Glutamatergic neuron (in vitro differentiated cells): ENCODE results near the gene HUWE1. TPM values are rescaled to one million over a fixed set of nuclear protein-coding genes. Genes with fewer than 3 reads are reported as not detected.
A peak's percentile ranks its signal among the peaks of the same experiment; 100 is the strongest.

Source experiments
- DNase-seq: peaks from one replicate; pipeline ENCODE4 v3.0.0; 2022
- H3K27ac Mint-ChIP-seq: one replicate; pipeline ENCODE4 v1.8.0; 2020; ENCODE audit warnings: mild to moderate bottlenecking, mixed read lengths, inconsistent platforms; ENCODE audit not compliant: unreplicated experiment
- H3K27me3 Mint-ChIP-seq: one replicate; pipeline ENCODE4 v1.8.0; 2020; ENCODE audit warnings: mild to moderate bottlenecking, moderate library complexity, mixed read lengths, inconsistent platforms; ENCODE audit not compliant: unreplicated experiment
- H3K36me3 Mint-ChIP-seq: one replicate; pipeline ENCODE4 v1.8.0; 2020; ENCODE audit warnings: mild to moderate bottlenecking, mixed read lengths, inconsistent platforms; ENCODE audit not compliant: unreplicated experiment
- H3K4me1 Mint-ChIP-seq: one replicate; pipeline ENCODE4 v1.8.0; 2020; ENCODE audit warnings: mild to moderate bottlenecking, low read depth, mixed read lengths, inconsistent platforms; ENCODE audit not compliant: unreplicated experiment
- H3K4me3 Mint-ChIP-seq: one replicate; pipeline ENCODE4 v1.8.0; 2020; ENCODE audit warnings: mild to moderate bottlenecking, mixed read lengths, inconsistent platforms; ENCODE audit not compliant: unreplicated experiment
- H3K9me3 Mint-ChIP-seq: one replicate; pipeline ENCODE4 v1.8.0; 2020; ENCODE audit warnings: mild to moderate bottlenecking, moderate library complexity, mixed read lengths, inconsistent platforms; ENCODE audit not compliant: unreplicated experiment
- total RNA-seq: library from RNA; stranded (reverse); fragmentation: NEBNext Ultra II Directional; extraction: Animal tissue kit (Norgen Biotek cat#: 25700); gene quantifications from one replicate; pipeline ENCODE4 v1.2.1, GENCODE V29; 2021; ENCODE audit not compliant: unreplicated experiment
- TF ChIP-seq, protein P1 (sequence below): fragments of 200-600 bp; sonication (generic); IDR thresholded peaks from one replicate; pipeline ENCODE4 v1.5.0; 2021; ENCODE audit not compliant: partially characterized antibody, unreplicated experiment

Gene HUWE1
- total RNA-seq, 1 donor from 2014 or later: 311 TPM

GRCh38 chrX:53622431-53622830, 64.1 kb downstream of the HUWE1 start:
- TF ChIP-seq, protein P1, sequence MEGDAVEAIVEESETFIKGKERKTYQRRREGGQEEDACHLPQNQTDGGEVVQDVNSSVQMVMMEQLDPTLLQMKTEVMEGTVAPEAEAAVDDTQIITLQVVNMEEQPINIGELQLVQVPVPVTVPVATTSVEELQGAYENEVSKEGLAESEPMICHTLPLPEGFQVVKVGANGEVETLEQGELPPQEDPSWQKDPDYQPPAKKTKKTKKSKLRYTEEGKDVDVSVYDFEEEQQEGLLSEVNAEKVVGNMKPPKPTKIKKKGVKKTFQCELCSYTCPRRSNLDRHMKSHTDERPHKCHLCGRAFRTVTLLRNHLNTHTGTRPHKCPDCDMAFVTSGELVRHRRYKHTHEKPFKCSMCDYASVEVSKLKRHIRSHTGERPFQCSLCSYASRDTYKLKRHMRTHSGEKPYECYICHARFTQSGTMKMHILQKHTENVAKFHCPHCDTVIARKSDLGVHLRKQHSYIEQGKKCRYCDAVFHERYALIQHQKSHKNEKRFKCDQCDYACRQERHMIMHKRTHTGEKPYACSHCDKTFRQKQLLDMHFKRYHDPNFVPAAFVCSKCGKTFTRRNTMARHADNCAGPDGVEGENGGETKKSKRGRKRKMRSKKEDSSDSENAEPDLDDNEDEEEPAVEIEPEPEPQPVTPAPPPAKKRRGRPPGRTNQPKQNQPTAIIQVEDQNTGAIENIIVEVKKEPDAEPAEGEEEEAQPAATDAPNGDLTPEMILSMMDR: no peak
- peaks cover 1% of the 10 kb centered on the region for H3K27me3 Mint-ChIP-seq
- H3K27ac Mint-ChIP-seq: no peak overlapping the region
- H3K36me3 Mint-ChIP-seq: no peaks in the 10 kb centered on the region
- no peak for DNase-seq
- no peaks in the 10 kb centered on the region for H3K9me3 Mint-ChIP-seq
- no peak overlapping the region for H3K4me3 Mint-ChIP-seq
- no peaks in the 10 kb centered on the region for H3K4me1 Mint-ChIP-seq

DNA sequence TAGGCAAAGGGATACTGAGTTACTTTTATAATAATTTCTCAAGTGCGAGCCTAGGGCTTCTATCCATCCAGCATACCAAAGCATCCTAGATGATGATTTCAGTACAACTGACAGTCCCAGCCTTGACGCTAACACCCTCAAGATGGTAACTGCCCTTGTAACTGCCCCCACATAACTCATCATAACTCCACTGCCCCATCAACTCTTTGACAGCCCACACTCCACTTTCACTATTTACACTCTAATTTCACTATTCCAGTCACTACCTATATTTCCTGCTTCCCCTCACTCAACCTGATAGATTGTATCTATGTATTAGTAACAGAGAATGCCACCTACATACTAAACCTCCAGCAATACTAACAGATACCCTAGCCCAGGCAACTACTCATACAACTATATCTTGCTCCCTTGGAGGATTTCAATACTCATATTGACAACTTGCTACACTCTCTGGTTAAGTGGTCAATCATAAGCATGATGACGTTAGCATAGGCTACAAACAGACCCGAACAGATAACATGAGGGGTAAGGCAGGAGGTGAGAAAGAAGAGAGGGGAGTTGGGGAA, 65.0 kb downstream of the HUWE1 start:
- H3K4me1 Mint-ChIP-seq: no peaks in the 10 kb centered on the region
- no peak for DNase-seq
- peak overlapping the region; percentile 16 for H3K27ac Mint-ChIP-seq
- no peaks in the 10 kb centered on the region for H3K9me3 Mint-ChIP-seq
- peaks cover 1% of the 10 kb centered on the region for H3K27me3 Mint-ChIP-seq
- H3K36me3 Mint-ChIP-seq: no peaks in the 10 kb centered on the region
- H3K4me3 Mint-ChIP-seq: no peak overlapping the region
- TF ChIP-seq, protein P1: no peak

GRCh38 chrX:53616946-53617345, 69.6 kb downstream of the HUWE1 start:
- Mint-ChIP-seq H3K9me3 (no peaks in the 10 kb centered on the region), H3K4me3 (no peak overlapping the region), H3K27me3 (no peaks in the 10 kb centered on the region), H3K36me3 (no peaks in the 10 kb centered on the region), H3K4me1 (peaks cover 2% of the 10 kb centered on the region), H3K27ac (peak overlapping the region; percentile 38)
- TF ChIP-seq, protein P1: no peak
- no peak for DNase-seq

DNA sequence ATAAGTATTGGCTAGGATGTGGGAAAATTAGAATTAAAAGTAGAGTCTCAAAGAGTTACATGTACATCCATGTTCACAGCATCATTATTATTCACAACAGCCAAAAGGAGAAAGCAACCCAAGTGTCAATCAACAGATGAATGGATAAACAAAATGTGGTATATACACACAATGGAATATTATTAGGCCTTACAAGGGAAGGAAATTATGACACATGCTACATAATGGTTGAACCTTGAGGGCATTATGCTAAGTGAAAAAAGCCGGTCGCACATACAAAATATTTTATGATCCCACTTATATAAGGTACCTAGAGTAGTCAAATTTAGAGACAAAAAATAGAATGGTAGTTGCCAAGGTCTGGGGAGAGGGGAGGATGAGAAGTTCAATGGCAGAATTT, 80.1 kb downstream of the HUWE1 start:
- TF ChIP-seq, protein P1: no peak
- no peak overlapping the region for H3K27ac Mint-ChIP-seq
- DNase-seq: no peak
- no peaks in the 10 kb centered on the region for H3K27me3 Mint-ChIP-seq
- H3K36me3 Mint-ChIP-seq: no peaks in the 10 kb centered on the region
- H3K9me3 Mint-ChIP-seq: no peaks in the 10 kb centered on the region
- no peaks in the 10 kb centered on the region for H3K4me1 Mint-ChIP-seq
- no peak overlapping the region for H3K4me3 Mint-ChIP-seq

GRCh38 chrX:53605004-53605403, 81.5 kb downstream of the HUWE1 start:
- H3K36me3 Mint-ChIP-seq: no peaks in the 10 kb centered on the region
- H3K27ac Mint-ChIP-seq: no peak overlapping the region
- H3K4me1 Mint-ChIP-seq: no peaks in the 10 kb centered on the region
- H3K9me3 Mint-ChIP-seq: no peaks in the 10 kb centered on the region
- H3K4me3 Mint-ChIP-seq: no peak overlapping the region
- TF ChIP-seq, protein P1: no peak
- DNase-seq: no peak
- H3K27me3 Mint-ChIP-seq: no peaks in the 10 kb centered on the region
